Suppressor macrophage treated with lipopolysaccharide for 1 hour (primary cell): ENCODE results near the gene KLF7.
A peak's percentile ranks its signal among the peaks of the same experiment; 100 is the strongest.

Source experiments
- DNase-seq, 3 donors: peaks; one replicate each; pipeline ENCODE4 v3.0.0-alpha.2; 2020 to 2022

KLF7 gene

GRCh38 chr2:207148020-207148419 lies 17.7 kb downstream of the KLF7 start:
- no peak for DNase-seq

- peak; percentile 71 to 77 (median 72) for DNase-seq
Observed at GRCh38 chr2:207144173-207144785, 21.5 kb downstream of the KLF7 start.

GRCh38 chr2:207143215-207144172 lies 22.3 kb downstream of the KLF7 start:
- DNase-seq: peak; percentile 61 to 91 (median 84)

GRCh38 chr2:207142461-207142860 lies 23.3 kb downstream of the KLF7 start:
- DNase-seq: peak; percentile 50 to 77 (median 65)

GRCh38 chr2:207141386-207141785 lies 24.4 kb downstream of the KLF7 start:
- peak; percentile 30 to 61 (median 51) for DNase-seq

GRCh38 chr2:207140265-207140664 lies 25.5 kb downstream of the KLF7 start:
- no peak for DNase-seq

- DNase-seq: peak; percentile 27 to 61 (median 58)
Observed at GRCh38 chr2:207139552-207139951, 26.2 kb downstream of the KLF7 start.

GRCh38 chr2:207138627-207139297 lies 27.0 kb downstream of the KLF7 start:
- no peak for DNase-seq

GRCh38 chr2:207137596-207138337 lies 28.0 kb downstream of the KLF7 start:
- DNase-seq: no peak

- no peak for DNase-seq
Observed at GRCh38 chr2:207136874-207137273, 28.9 kb downstream of the KLF7 start.

GRCh38 chr2:207135801-207136457 lies 29.8 kb downstream of the KLF7 start:
- DNase-seq: peak; percentile 47 to 62 (median 50)

GRCh38 chr2:207135340-207135739 lies 30.4 kb downstream of the KLF7 start:
- DNase-seq: no peak

- peak in 1 of 3 donors; percentile 35 for DNase-seq
Observed at GRCh38 chr2:207133820-207134519, 31.8 kb downstream of the KLF7 start.

GRCh38 chr2:207133458-207133819 lies 32.3 kb downstream of the KLF7 start:
- no peak for DNase-seq

- DNase-seq: no peak
Observed at GRCh38 chr2:207132019-207132418, 33.7 kb downstream of the KLF7 start.

- peak in 2 of 3 donors; percentile 51 to 61 for DNase-seq
Observed at GRCh38 chr2:207131594-207131993, 34.2 kb downstream of the KLF7 start.

- DNase-seq: peak in 1 of 3 donors; percentile 44
Observed at GRCh38 chr2:207130958-207131521, 34.7 kb downstream of the KLF7 start.

- no peak for DNase-seq
Observed at GRCh38 chr2:207129821-207130220, 35.9 kb downstream of the KLF7 start.

GRCh38 chr2:207128867-207129266 lies 36.9 kb downstream of the KLF7 start:
- DNase-seq: peak; percentile 28 to 70 (median 70)

GRCh38 chr2:207126724-207127308 lies 38.9 kb downstream of the KLF7 start:
- DNase-seq: peak in 2 of 3 donors; percentile 40 to 59
